ENCODE results near the gene OR10H5. TPM values are rescaled to one million over a fixed set of nuclear protein-coding genes. Genes with fewer than 3 reads are reported as not detected.

OR10H5 gene
- total RNA-seq, 1 donor from 2014 or later, result not detected

DNA sequence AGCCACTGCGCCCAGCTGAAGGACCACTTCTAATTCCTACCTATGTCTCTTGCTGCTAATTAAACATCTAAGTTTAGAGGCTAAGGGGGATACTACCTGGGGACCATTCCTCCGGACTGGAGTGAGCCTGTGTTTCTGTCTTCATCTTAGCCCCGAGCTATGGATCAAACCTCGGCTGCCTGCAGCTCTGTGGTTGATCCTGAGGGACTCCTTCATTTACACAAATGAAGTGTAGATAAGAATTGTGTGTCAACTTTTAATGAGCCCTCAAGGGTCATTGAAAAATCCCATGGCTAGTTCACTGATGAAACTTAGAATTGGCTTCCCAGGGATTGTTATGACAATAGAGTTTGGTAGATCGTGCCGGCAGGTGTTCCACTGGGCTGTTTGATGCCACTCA lies 59.5 kb downstream of the OR10H5 start:
- H3K4me1 Mint-ChIP-seq (ENCODE audit: unreplicated experiment), result no peaks in the 10 kb centered on the region
- H3K36me3 Mint-ChIP-seq (ENCODE audit: low read depth, unreplicated experiment), result peaks cover 16% of the 10 kb centered on the region
- no peak overlapping the region for H3K27ac Mint-ChIP-seq (ENCODE audit: unreplicated experiment)
- no peak for DNase-seq (ENCODE audit: low spot score)
- no peak overlapping the region for H3K4me3 Mint-ChIP-seq (ENCODE audit: unreplicated experiment)
- peaks cover 5% of the 10 kb centered on the region for H3K27me3 Mint-ChIP-seq (ENCODE audit: unreplicated experiment)
- TF ChIP-seq, protein P1, sequence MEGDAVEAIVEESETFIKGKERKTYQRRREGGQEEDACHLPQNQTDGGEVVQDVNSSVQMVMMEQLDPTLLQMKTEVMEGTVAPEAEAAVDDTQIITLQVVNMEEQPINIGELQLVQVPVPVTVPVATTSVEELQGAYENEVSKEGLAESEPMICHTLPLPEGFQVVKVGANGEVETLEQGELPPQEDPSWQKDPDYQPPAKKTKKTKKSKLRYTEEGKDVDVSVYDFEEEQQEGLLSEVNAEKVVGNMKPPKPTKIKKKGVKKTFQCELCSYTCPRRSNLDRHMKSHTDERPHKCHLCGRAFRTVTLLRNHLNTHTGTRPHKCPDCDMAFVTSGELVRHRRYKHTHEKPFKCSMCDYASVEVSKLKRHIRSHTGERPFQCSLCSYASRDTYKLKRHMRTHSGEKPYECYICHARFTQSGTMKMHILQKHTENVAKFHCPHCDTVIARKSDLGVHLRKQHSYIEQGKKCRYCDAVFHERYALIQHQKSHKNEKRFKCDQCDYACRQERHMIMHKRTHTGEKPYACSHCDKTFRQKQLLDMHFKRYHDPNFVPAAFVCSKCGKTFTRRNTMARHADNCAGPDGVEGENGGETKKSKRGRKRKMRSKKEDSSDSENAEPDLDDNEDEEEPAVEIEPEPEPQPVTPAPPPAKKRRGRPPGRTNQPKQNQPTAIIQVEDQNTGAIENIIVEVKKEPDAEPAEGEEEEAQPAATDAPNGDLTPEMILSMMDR (IDR thresholded peaks at IDR 0.05; ENCODE audit: unreplicated experiment), result no peak
- H3K9me3 Mint-ChIP-seq (ENCODE audit: unreplicated experiment), result peaks cover 50% of the 10 kb centered on the region

DNA sequence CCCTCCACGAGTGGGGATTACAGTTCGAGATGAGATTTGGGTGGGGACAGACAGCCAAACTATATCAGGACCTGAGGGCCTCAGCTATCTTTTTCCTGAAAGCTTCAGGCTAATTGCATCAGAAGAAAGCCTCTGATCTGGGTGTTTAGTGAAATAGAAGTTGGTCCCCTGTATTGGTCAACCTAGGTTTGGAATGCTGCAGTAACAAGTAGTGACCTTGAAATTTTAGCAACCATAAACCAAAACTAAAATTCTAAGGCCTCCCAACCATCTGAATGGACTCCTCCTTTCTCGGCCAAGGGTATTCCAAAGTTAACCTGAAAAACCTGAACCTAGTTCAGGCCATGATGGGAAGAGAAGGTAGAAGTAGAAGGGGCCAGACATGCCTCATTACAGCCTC lies 62.9 kb downstream of the OR10H5 start:
- H3K4me3 Mint-ChIP-seq (ENCODE audit: unreplicated experiment), result no peak overlapping the region
- peaks cover 20% of the 10 kb centered on the region for H3K36me3 Mint-ChIP-seq (ENCODE audit: low read depth, unreplicated experiment)
- peaks cover 44% of the 10 kb centered on the region for H3K9me3 Mint-ChIP-seq (ENCODE audit: unreplicated experiment)
- DNase-seq (ENCODE audit: low spot score), result no peak
- H3K27me3 Mint-ChIP-seq (ENCODE audit: unreplicated experiment), result no peaks in the 10 kb centered on the region
- TF ChIP-seq, protein P1 (IDR thresholded peaks at IDR 0.05; ENCODE audit: unreplicated experiment), result no peak
- H3K4me1 Mint-ChIP-seq (ENCODE audit: unreplicated experiment), result no peaks in the 10 kb centered on the region
- H3K27ac Mint-ChIP-seq (ENCODE audit: unreplicated experiment), result no peak overlapping the region

Other genes starting within 250 kb of the OR10H5 start
- not detected for gene CYP4F8, start 172.4 kb upstream of the OR10H5 start, total RNA-seq (ENCODE audit: unreplicated experiment)
- not detected for gene CYP4F3, start 146.8 kb upstream of the OR10H5 start, total RNA-seq (ENCODE audit: unreplicated experiment)
- gene CYP4F12, start 114.6 kb upstream of the OR10H5 start, total RNA-seq (ENCODE audit: unreplicated experiment), result not detected
- not detected for gene OR10H2, start 59.6 kb upstream of the OR10H5 start, total RNA-seq (ENCODE audit: unreplicated experiment)
- not detected for gene OR10H3, start 49.7 kb upstream of the OR10H5 start, total RNA-seq (ENCODE audit: unreplicated experiment)
- gene OR10H1, start 28.0 kb downstream of the OR10H5 start, total RNA-seq (ENCODE audit: unreplicated experiment), result not detected
- not detected for gene CYP4F2, start 110.4 kb downstream of the OR10H5 start, total RNA-seq (ENCODE audit: unreplicated experiment)
- gene CYP4F11, start 146.9 kb downstream of the OR10H5 start, total RNA-seq (ENCODE audit: unreplicated experiment), result not detected
- not detected for gene OR10H4, start 161.3 kb downstream of the OR10H5 start, total RNA-seq (ENCODE audit: unreplicated experiment)